HepG2 (cell line): ENCODE results near the gene PHF19. TPM values are rescaled to one million over a fixed set of nuclear protein-coding genes. Genes with fewer than 3 reads are reported as not detected.

ENCODE experiments used
- AKAP8 ChIP-seq: sonication (generic); formaldehyde crosslinking; IDR thresholded peaks from 2 replicates; pipeline ENCODE4 v1.5.1; 2020; ENCODE audit warnings: mild to moderate bottlenecking, missing genetic modification reagents
- ARNT ChIP-seq: fragments of 450-650 bp; IDR thresholded peaks from 2 replicates; pipeline ENCODE4 v1.6.1; 2017
- ASH2L ChIP-seq: fragments of 300-600, 200-600 bp; sonication (generic); IDR thresholded peaks from 2 replicates; pipeline ENCODE4 v1.7.0; 2017; ENCODE audit warnings: low read depth, mild to moderate bottlenecking, moderate library complexity, mixed read lengths, low read length; ENCODE audit not compliant: insufficient read length
- CREB1 ChIP-seq, 2 experiments: fragments of 450-650 bp in 1 of 2; IDR thresholded peaks; 2 replicates each; pipeline ENCODE4 v1.6.1; 2016 to 2017; ENCODE audit warnings: control low read depth in 1 of 2, mild to moderate bottlenecking in 1 of 2, missing compliant biosample characterization in 1 of 2, missing genetic modification characterization in 1 of 2
- DBP ChIP-seq: sonication (generic); formaldehyde crosslinking; IDR thresholded peaks from 2 replicates; pipeline ENCODE4 v1.4.0; 2020; ENCODE audit warnings: missing genetic modification reagents; ENCODE audit errors: not compliant biosample characterization
- EED ChIP-seq: sonication (generic); formaldehyde crosslinking; IDR thresholded peaks from 2 replicates; pipeline ENCODE4 v1.5.0; 2020; ENCODE audit warnings: mild to moderate bottlenecking, missing genetic modification reagents
- HNRNPK ChIP-seq: fragments of 200-400 bp; formaldehyde crosslinking; IDR thresholded peaks from 2 replicates; pipeline ENCODE4 v1.6.1; 2018; ENCODE audit warnings: low read length, low read depth, moderate library complexity, mild to moderate bottlenecking; ENCODE audit not compliant: poor library complexity, severe bottlenecking
- HOMEZ ChIP-seq: IDR thresholded peaks from 2 replicates; pipeline ENCODE4 v1.6.1; 2016; ENCODE audit warnings: low read depth
- MNT ChIP-seq: fragments of 450-650 bp; IDR thresholded peaks from 2 replicates; pipeline ENCODE4 v1.6.1; 2016
- NONO ChIP-seq, 2 experiments: fragments of 450-650 bp in 1 of 2; sonication (generic) in 1 of 2; formaldehyde crosslinking in 1 of 2; IDR thresholded peaks in 1 of 2; conservative IDR thresholded peaks in 1 of 2; 2 replicates each; pipeline versions ENCODE4 v1.6.1 to v1.8.0; 2017 to 2022; ENCODE audit warnings: mild to moderate bottlenecking in 1 of 2, missing genetic modification reagents in 1 of 2, moderate library complexity in 1 of 2
- PLSCR1 ChIP-seq: sonication (generic); formaldehyde crosslinking; IDR thresholded peaks from 2 replicates; pipeline ENCODE4 v1.5.0; 2020; ENCODE audit warnings: missing genetic modification reagents, mild to moderate bottlenecking, borderline replicate concordance
- RBAK ChIP-seq: sonication (generic); formaldehyde crosslinking; IDR thresholded peaks from 2 replicates; pipeline ENCODE4 v1.5.1; 2020; ENCODE audit warnings: mild to moderate bottlenecking, missing genetic modification reagents
- RNF219 ChIP-seq: sonication (generic); formaldehyde crosslinking; IDR thresholded peaks from 2 replicates; pipeline ENCODE4 v1.5.0; 2020; ENCODE audit warnings: mild to moderate bottlenecking, missing genetic modification reagents
- SIN3B ChIP-seq: fragments of 150-350 bp; IDR thresholded peaks from 2 replicates; pipeline ENCODE4 v1.6.1; 2014; ENCODE audit warnings: low read length
- ZBTB3 ChIP-seq: sonication (generic); formaldehyde crosslinking; IDR thresholded peaks from 2 replicates; pipeline ENCODE4 v1.4.0; 2020; ENCODE audit warnings: low read depth, mild to moderate bottlenecking, moderate library complexity, missing genetic modification reagents, borderline replicate concordance
- ZNF335 ChIP-seq: sonication (generic); formaldehyde crosslinking; IDR thresholded peaks from 2 replicates; pipeline ENCODE4 v1.4.0; 2020; ENCODE audit warnings: missing genetic modification reagents
- ZNF574 ChIP-seq: sonication (generic); formaldehyde crosslinking; IDR thresholded peaks from 2 replicates; pipeline ENCODE4 v1.4.0; 2020; ENCODE audit warnings: missing genetic modification reagents
- ZNF792 ChIP-seq: IDR thresholded peaks from 2 replicates; pipeline ENCODE4 v1.6.1; 2016
- polyA plus RNA-seq, 8 experiments: library from polyadenylated mRNA; depleted of rRNA in 3 of 8; stranded (reverse) in 7 of 8; unstranded in 1 of 8; fragments of >200 nt; fragmentation: Illumina TruSeq in 4 of 8; extraction: Trizol in 4 of 8; gene quantifications; 2 replicates each; pipeline versions ENCODE4 v1.2.1 to v1.2.3, GENCODE V29; 2011 to 2016; ENCODE audit warnings: low read depth in 4 of 8, missing spikeins in 1 of 8, mixed read lengths in 1 of 8; ENCODE audit not compliant: insufficient read depth in 1 of 8
- total RNA-seq, 5 experiments: library from RNA; depleted of rRNA; stranded (reverse); fragments of >200 nt; fragmentation: Illumina TruSeq; extraction: Trizol; gene quantifications; 2 replicates each; pipeline ENCODE4 v1.2.3, GENCODE V29; 2016; ENCODE audit warnings: low read depth in 1 of 5

The PHF19 gene
- total and polyA plus RNA-seq, 2 of the 13 experiments (the other 11 are each of a cell fraction or from before 2014, with no cell fraction given), result 29.7 to 41.3 TPM

- no peak for TF ChIP-seq NONO (IDR thresholded peaks at IDR 0.05)
- TF ChIP-seq NONO (CRISPR knock-in tag; conservative IDR thresholded peaks at IDR 0.05), result peak; percentile 82
- TF ChIP-seq ZBTB3 (CRISPR knock-in tag), result no peak
- TF ChIP-seq AKAP8 (CRISPR knock-in tag), result 0 out of 2 replicates have a peak, but pooled peaks have one; percentile 65
- TF ChIP-seq ASH2L, result peak; percentile 51
- TF ChIP-seq RNF219 (CRISPR knock-in tag), result no peak
- TF ChIP-seq RBAK (CRISPR knock-in tag), result no peak
- peak; percentile 70 for TF ChIP-seq CREB1 (IDR thresholded peaks at IDR 0.05)
- peak; percentile 86 for TF ChIP-seq CREB1 (CRISPR knock-in tag; IDR thresholded peaks at IDR 0.05)
- TF ChIP-seq SIN3B, result peak; percentile 39; the same call in 1 of the 2 replicates
- peak; percentile 62; the same call in 1 of the 2 replicates for TF ChIP-seq EED
- peak; percentile 76 for TF ChIP-seq ZNF574 (CRISPR knock-in tag)
- no peak for TF ChIP-seq ZNF335
- TF ChIP-seq ZNF792 (CRISPR knock-in tag), result peak; percentile 59; the same call in 1 of the 2 replicates
- peak; percentile 70 for TF ChIP-seq HOMEZ (CRISPR knock-in tag)
- no peak for TF ChIP-seq MNT
- no peak for TF ChIP-seq PLSCR1 (CRISPR knock-in tag)
- TF ChIP-seq DBP (CRISPR knock-in tag), result no peak
- TF ChIP-seq ARNT, result no peak
- no peak for TF ChIP-seq HNRNPK
Observed at GRCh38 chr9:120842685-120843485, 34.1 kb downstream of the PHF19 start, which contains the start of gene PSMD5 (continued).
